IPS DF 4.7 (cell line): ENCODE measurements around the gene TJP2.
"Not testable (repeated sequence)": the region's sequence is repeated elsewhere in the genome, so short reads cannot be mapped to it uniquely, and the experiment has no call there.

Experiments used
- DNase-seq: peaks from one replicate; pipeline ENCODE4 v3.0.0-alpha.2; 2013; ENCODE audit warnings: low spot score; ENCODE audit errors: extremely low read depth

The TJP2 gene

DNA sequence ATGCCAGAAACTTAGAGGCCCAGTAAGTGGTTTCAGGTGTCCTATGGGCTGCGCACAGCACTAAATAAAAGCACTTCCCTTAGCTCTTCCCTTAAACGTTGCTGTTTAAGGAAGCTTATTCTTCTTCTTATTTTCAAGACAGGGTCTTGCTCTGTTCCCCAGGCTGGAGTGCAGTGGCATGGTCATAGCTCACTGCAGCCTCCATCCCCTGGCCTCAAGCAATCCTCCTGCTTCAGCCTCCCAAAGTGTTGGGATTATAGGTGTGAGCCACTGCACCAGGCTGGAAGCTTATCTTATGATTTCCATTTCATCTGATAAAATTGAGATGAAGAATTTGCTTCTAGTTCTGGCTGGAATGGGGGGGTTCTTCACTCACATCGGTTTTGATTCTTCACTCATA is 15.6 kb upstream of the TJP2 start:
- no peak for DNase-seq

DNA sequence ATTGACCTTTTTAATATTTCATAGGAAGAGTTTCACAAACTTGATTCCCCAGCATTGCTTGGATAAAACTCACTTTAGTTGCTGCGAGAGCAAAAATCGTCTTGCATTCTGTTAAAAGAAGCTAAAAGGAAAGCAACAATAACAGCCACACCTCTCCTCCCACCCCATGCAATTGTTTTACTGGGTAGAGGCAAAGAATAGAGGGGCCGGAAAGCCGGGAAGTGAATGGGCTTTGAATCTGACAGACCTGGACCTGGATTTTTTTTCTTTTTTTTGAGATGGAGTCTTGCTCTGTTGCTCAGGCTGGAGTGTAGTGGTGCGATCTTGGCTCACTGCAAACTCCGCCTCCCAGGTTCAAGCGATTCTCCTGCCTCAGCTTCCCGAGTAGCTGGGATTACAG is 9.5 kb upstream of the TJP2 start:
- not testable (repeated sequence) for DNase-seq

DNA sequence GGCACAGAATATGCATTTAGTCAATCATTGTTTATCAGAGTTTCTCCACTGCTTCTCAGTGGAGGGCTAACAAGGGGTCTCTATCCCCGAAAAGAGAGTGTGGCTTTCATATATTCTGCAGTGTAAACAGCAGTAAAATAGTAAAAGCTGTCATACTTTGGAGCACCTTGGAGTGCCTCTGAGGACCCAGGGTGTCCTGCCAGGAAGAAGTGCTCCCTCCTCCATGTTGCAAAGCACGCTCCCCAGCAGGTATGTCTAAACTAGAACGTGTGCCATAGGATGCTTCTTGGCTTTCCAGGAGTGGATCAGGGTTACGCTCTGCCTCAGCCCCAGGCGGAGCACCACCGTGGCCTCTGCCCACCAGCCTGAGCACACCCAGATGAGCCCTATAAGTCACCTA is 8.5 kb upstream of the TJP2 start:
- DNase-seq: no peak

DNA sequence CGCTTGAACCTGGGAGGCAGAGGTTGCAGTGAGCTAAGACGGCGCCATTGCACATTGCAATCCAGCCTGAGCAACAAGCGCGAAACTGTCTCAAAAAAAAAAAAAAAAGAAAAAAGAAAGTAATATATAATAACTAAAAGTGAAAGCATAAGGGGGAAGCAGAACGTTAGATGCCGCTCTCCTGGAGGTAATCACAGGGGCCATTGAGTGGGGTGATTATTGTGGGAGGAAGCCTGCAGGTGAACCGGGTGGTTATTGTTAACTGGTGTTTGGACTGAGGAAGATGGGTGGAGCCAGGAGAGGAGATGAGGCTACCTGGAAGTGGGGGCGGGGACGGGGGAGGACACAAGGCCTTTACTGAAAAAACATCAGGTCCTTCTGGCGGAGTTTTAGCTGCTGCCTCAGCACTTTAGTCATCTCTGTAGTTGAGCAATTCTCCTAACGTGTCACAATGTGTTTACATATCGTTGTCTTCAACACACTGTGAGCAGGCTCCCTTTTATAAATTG is 5.3 kb upstream of the TJP2 start:
- no peak for DNase-seq

DNA sequence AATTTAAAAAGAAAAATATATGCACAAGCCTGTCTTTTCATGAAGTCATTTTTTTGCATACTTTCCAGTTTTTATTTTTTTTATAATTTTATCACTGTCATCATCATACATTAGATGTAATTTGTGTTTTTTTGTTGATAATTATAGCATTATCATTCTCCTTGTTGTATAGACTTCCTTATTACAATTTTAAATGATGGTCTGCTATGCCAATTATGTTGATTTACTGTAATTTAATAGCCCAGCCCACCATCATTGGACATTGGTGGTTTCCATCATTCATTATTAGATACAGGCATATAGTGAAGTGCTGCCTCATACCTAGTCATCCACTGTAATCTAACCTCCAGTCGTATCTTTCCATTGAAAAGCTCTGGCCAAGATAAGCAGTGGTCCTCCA is 3.8 kb upstream of the TJP2 start:
- no peak for DNase-seq

DNA sequence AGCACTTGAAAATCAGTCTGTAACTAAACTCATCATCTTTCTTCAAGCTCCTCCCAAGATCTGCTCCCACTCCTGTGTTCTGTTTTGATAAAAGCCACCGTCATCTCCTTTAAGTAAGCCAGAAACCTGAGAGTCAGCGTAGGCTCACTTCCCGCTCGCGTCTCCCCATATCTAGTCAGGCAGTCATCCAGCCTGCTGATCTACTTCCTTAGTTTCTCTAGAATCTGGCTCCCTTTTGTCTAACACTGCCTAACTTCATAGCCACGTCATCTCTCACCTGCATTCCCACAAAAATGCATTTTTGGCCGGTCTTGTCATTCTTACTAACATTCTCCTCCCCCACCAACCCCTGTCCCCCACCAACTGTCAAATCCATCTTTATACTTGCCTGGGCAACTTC is 3.0 kb upstream of the TJP2 start:
- DNase-seq: no peak

DNA sequence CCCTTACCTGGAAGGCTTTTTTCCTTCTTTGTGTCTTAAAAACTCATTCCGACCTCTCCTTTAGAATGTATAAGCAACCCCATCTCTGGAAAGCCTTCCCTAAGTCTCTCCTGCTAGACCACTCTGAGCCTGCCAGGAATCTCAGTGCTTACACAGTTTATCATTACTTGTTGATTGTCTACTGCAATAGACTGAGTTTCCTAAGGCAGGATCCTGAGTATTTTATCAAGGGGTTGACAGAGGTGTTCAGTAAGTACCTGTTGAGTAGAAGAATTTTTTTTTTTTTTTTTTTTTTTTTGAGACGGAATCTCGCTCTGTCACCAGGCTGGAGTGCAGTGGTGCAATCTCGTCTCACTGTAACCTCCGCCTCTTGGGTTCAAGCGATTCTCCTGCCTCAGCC is 2.6 kb upstream of the TJP2 start:
- no peak for DNase-seq

DNA sequence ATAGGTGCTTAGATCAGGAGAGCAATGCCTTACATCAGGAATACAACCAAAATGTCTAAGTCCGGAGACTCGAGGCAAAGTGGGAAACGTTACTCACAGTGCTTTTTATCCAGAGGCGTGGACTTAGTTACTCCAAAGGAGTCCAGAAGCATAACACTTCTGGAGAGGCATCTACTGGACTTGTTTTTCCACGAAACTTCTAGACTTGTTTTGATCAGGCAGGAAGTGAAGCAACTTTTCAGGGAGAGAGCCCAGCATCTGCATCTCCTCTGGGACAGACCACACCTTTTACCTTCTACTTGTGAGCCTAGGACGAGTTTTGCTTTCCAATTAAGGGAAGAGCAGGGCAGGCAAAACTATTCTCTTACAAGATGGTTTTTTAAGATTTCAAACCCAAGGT is 1.2 kb upstream of the TJP2 start:
- DNase-seq: no peak

DNA sequence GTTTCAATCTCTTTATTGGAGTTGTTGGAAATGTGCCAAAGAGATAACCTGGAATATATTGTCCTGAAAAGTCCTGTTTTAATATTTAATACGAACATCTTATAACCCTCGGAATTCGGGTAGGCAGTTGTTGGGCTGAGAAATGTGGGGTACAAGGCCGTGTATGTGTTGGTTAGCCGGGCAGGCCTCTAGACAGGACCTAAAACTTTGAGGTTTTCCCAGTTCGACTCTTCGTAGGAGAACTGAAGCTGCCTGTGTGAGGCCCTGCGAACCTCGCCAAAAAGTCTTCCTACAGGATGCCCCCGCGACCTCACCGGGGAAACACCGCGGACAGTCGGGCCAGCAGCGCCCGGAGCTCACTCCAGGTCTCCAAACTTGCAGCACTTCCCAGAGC is 583 bp upstream of the TJP2 start:
- no peak for DNase-seq

DNA sequence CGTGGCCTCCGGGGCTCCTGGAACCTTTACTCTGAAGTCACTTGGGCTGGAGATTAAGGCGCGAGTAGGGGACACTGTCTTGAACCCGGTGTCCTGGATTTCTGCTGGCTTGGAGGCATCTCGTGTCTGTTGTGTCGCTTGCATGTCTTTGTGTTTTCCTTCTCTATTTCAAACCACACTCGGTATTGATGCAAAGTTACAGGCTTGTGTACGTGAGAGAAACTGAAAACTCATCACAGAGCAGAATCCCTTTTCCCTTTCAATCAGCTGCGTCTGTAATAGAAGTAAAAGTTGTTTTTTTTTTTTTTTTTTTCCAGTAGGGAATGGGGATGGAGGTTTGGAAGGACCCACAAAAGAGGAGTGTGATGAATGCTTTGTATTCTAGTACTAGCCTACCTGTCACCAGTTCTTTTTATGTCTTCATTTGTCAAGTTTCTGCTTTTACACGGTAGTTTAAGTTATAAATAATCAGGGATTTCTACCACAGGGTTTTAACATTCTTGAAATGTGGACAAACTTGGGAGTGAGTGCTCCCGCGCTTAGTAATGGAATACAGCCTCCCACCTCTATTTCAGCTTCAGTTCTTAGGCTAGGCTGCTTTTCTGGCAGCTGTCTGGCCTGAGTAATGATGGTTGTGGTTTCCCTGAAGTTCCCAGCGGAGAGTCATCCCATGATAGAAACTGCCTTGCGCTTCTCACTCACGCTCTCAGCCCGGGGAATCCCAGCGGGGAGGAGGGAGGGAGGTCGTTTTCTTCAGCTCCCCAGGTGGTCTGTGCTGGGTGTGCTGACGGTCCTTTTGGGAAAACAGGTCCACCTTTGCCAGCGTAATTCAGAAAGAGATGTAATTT is 763 bp downstream of the TJP2 start:
- no peak for DNase-seq

DNA sequence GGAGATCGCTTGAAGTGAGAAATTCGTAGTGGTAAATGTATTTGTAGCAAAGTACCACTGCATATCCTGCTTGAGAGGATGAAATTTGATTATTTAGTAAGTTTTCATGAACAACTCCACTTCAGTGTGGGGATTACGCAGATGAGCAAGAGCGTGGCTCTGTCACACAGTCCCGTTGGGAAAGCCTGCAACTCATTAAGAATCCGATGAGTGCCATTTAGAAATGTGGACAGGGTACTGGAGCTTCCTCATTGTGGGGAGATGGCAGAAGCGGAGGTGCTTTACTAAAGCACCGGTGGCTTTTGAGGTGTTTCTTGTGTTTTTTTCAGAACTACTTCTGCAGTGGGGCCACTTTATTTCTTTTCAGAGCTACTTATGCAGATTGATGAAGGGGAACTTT is 1.4 kb downstream of the TJP2 start:
- DNase-seq: no peak

DNA sequence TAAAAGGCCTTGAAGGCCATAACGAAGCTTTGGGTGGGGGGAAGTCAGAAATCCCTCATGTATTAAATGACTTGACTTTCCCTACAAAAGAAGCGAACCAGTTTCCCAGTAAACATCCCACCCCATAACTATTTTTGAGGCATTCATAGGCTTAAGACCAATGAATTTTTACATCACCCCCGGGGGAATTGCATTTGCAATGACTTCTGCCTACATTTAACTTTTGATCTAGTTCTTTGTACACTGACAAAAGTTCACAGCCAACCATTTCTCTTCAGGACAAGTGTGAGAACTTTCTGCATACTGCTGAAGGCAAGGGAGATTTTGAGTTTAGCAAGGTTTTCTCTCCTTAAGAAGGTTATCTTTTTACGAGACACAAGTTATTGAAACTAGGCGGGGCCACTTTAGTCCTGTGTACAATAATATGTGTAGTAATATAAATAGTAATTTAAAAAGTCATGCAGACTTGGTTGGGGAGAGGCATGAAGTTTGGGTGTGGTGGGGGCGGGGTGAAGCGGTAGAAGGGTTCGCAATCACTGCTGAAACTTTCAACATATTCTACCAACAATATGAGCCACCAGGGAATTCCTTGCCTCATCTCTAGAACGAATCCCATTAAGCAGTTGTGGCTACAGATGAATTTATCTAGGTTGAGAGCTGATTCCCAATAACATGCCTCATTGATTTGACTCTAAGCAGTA is 2.5 kb downstream of the TJP2 start:
- no peak for DNase-seq

DNA sequence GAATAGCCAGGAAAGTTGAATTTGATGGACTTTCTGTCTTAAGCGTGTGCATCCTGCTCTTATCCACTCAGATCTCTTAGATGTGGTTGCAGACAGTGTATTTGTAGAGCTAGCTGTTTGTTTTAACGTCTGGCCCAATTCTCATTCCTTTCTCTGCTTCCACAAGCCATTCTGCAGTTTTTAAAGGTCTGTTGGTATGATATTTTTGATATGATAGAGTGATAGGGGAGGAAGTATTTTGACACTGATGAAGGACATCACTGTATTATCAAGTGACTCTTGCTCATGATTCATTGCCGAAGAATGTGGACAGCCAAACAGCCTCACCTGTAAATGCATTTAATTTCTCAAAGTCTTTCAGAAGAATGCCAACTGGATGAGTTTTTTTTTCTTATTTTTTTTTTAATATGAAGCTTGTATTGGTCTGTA is 4.5 kb downstream of the TJP2 start:
- DNase-seq: no peak

DNA sequence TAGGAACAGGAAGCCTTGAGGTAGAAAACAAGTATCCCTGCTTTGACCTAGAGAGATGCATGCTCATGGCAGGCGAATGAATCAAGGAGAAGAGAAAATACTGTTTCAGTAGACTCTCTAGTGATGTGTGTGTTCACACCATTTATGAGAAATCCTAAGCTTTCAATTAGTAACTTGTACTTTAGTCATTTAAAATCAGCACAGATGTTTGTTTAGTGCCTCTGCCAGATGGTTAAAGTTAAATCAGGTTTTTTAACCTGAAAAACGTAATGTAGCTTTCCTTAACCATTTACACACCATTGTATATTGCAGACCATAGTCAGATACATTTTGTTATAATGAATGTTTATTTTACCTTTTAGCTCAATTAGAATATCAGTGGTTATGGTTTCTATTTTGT is 5.0 kb downstream of the TJP2 start:
- DNase-seq: no peak

DNA sequence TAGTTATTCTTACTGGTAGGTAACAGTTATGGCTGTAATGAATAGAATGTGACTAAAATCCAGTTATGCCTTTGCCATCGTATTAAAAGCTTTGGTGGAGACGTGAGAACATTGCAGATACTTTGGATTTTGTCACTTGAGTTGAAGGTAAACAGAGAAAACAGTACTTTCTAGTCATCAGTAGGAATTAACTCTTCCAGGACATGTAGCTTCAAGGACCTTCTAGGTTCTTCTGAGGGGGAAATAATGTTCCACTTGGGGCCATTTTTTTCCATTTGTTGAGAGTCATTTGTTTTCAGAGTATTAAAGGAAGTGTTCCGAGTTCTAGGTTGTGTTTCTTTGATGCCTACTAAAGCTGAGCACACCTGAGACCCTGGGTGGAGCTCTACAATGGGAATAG is 6.1 kb downstream of the TJP2 start:
- DNase-seq: no peak

DNA sequence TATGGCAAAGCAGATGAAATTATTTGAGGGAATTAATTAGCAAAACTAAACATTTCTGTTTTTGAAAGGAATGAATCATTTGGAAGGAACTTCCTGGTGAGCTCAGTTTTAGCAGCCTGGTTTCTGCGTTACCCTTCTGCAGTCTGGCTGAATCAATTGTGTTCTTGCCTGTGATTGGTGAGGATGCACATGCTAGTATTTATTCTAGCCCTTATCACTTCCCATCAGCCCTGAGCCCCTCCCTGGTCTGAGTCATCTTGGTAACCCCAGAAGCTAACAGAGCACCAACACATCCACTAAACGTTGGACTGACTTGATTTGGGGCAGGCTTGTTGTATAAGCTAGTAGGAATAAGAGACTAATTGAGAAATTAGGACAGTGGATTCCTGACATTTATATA is 6.6 kb downstream of the TJP2 start:
- DNase-seq: no peak

DNA sequence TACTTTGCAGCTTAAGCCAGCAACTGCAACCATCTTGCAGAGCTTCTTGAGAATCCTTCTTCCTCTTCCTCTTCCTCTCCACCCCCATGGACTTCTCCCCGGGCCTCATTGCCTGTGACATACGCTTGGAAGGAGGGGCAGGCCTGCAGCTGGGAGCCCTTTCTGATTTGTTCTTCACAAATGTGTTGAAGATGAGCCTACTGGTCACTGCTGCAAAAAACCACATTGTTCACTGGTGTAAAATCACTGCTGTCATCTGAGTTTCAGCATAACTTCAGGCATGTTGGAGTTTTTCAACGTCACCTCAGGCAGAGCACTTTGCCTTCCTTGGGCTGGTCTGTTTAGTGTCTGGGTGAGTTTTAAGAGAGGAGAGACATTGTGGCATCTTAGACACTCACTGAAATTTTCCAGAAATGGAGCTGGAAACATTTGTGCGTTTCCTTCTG is 7.9 kb downstream of the TJP2 start:
- DNase-seq: no peak

DNA sequence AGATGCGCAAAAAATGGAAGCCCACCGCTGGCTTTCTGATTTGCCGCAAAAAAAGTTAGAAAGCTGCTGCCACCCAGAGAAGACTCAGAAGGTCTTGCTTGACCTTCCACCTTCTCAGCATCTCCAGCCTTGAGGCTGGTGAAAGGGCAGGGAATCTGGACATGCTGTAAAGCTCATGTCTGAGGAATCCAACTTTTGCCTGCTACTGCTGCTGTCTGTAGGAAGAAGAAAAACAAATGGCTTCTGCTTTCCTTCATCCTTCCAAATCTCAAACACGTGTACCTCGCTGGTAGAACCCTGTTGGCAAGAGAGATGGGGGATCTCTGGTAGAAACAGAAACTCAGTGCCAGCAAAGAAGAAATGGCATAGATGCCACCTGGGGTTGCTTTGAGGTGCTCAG is 10.2 kb downstream of the TJP2 start:
- no peak for DNase-seq

DNA sequence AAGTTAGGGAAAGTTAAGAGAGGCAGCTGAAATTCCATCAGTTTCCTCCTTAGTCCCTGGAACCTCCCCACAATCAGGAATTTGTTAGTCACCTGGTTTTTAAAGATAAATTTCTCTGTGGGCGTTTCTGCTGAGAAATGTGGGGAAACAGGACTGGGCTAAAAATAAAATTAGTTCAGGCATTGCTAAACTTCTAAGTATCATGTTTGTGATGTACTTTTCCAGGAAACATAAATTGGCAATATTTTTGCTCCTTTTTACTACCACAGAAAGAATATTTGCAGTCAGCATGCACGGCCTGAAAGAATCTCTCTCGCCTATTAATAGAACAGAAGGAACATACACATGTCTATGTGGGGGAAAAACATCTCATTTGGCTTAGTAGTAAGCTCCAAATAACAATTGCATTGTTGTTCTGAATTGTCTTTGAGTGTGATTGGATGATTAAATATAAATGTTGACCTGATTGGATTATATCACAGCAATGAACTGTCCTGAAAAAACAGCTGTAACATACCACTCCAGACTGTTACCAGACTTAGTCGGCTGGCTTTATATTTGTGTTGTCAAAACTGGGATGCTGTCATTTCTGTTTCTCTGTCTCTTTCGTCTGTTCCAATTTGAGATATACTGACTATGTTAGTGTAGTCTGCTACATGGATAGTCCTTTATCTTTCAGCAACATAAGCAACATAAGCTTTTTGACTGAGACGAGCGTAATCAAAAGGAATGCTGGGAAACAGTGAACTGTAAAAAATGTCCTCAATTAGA is 12.9 kb downstream of the TJP2 start:
- DNase-seq: no peak

DNA sequence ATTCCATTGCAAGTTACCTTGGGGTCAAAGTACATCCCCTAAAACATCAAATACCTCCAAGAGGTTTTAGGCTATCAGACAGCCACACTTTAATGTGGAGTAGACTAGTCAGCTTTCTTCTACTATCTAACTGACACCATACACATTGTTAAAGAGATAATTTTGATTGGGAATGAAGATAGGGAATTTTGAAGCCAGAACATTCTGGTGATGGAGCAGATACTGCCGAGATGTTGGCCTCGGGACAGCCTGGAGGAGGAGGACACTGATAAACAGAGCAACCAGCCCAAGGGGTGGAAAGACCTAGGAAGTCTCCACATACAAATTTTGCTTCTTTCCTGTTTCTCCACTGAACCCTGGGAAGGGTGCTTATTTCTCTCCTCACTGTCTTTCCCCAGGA is 14.9 kb downstream of the TJP2 start:
- no peak for DNase-seq

DNA sequence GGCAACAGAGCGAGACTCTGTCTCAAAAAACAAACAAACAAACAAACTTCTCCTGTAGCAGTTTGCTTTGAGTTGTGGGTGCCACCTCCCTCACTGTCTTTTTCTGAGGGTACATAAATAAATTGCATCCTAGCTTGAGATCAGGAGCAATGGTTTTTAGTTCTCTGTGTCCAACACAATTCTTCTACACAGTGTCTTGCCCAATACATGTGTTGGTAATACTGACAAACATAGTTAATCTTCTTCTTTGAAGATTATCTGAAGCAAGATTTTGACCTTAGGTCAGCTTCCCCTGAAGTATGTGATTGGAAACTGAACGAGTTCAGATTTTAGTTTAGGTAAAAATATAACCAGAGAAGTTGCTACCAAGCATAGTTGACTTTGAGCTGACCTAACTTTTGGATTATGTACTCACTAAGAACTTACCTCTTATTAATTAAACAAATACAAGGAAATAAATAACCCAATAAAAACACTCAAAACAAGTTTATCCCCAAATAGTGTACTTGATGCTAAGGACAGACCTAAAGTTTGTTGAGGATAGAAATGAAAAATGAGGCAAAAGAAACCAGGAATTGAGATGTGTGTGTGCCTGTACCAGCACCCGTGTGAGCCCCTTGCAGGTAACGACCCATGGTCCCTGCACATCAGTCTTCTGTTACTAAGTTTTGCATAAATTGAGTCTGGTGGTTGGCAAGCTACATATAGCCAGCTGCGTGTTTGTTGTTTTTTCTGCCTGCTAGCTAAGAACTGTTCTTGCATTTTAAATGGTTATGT is 16.2 kb downstream of the TJP2 start:
- no peak for DNase-seq
